HG02759 (cell line): ENCODE results near the gene EFCAB12.
"Not testable (repeated sequence)": the region's sequence is repeated elsewhere in the genome, so short reads cannot be mapped to it uniquely, and the experiment has no call there.

Experiments used
- ATAC-seq: cut with Tn5 transposase; IDR thresholded peaks from one replicate; pipeline ENCODE4 v1.9.1; 2021; ENCODE audit warnings: mild to moderate bottlenecking, moderate library complexity; ENCODE audit not compliant: unreplicated experiment

Gene EFCAB12

DNA sequence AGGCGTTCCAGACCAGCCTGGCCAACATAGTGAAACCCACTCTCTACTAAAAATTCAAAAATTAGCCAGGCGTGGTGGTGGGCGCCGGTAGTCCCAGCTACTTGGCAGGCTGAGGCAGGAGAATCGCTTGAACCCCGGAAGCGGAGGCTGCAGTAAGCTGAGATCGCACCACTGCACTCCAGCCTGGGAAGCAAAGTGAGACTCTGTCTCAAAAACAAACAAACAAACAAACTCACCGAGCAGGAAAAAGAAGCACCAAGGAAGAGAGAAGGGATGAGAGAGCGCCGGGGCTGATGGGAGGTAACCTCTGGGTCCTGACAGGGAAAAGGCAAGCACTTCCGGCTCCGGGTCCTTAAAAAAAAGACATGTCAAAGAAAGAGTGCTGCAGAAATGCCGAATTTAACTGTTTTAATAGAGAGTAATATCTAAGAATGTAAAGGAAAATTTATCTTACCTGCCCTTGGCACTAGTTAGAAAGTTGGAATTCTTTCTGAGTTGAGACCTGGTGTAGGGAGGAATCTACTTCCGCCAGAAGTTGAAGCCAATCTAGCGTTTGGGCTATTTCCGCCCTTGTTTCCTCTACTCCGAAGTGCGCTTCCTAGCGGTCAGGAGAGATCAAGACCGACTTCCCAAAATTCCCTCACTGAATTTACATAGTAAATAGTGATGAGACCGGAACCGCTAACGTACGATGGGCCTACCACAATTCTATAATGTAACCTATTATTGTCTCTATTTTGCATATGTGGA lies 29.1 kb downstream of the EFCAB12 start:
- ATAC-seq: peak; percentile 87

DNA sequence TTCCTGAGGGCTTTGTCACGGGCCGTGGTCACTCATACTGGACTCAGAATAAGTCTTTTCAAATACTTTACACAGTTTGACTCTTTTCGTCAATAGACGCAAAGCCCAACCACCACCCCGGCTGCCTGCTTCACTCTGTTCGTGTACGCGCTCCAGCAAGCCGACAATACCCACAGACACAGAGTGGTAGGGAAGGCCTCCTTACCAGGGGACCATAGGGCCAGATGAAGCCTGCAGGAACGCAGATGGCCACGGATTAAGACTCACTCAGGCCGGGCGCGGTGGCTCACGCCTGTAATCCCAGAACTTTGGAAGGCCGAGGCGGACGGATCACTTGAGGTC lies 29.7 kb downstream of the EFCAB12 start:
- ATAC-seq: peak; percentile 20

DNA sequence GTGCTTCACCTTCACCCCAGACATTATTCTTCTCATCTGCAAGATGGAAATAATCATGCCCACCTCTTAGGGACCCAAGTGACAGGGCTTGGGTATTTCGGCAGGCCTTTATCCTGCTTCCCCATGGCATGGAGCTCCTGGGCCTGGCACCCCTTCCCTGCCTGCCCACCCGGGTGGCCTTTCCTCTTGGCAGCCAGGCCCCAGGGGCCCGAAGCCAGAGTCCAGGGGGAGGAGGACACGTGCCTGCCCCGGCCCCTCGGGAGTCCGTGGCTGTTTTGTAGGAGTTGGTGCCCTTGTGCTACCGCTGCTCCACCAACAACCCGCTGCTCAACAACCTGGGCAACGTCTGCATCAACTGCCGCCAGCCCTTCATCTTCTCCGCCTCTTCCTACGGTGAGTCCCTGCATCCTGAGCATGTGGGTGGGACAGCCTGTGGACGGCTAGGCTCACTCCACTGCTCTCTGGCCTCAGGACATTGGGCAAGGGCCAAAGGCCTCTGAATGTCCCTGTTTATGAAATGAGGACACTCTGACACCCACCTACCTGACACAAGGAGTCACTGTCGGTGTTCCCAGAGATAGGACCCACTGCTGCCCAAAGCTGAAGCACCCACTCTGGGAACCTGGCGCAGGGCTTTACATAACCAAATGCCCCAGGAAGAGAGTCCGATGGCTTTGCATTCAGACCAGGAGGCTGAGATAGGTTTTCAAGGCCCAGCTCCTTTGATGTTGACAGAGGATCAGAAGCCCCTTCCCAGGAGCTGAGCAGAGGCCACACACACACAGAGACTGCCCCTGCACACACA lies 34.5 kb downstream of the EFCAB12 start:
- ATAC-seq: not testable (repeated sequence)

DNA sequence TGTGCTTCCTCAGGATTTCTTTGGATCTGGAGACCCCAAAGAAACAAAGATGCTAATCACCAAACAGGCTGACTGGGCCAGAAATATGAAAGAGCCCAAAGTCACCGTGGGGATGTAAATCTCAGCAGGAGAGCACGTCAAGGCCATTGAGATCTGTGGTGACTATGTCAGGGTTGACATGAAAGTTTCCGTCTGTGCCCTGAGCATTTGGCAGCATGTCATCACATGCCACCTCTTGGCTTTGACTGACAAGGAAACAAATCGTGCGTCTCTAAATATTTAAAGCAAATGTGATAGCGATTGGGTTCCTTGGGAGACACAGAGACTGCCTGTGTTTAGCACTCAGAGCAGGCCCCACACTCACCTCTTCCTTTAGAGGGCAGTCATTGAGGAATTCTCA lies 35.2 kb downstream of the EFCAB12 start:
- ATAC-seq: no peak

DNA sequence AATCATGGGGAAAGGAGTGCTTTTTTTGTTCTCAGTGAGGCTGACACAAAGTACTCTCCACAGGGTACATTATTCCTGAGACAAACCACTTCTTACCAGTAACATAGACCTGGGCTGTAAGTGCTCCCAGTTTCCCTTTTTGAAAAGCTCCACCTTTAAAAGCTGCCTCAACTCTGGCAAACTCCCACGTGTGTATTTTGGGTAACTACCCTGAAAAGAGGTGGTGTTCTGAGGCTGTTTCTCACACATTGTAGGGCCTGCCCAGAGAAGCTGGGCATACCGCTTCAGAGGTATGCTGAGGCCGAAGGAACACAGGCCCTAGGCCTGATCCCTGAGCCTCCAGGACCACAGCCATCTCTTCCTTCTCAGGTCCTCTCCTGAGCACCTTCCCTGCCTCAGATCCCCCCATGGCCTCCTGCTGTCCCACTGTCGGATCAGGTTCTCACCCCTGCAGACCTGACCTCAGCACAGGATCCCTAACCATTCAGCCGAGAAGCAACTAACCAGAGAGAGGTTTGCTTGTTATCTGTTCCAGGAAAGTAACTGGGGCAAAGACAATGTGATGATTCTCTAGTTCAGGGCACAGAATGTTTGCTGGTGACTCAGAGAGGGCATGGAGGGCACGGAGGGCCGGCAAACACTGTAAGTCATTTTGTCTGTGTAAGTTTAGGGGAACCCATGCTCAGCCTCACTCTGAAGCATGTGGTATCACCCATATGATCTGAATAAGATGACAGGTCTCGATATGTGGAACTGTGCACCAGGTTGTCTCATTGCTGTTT lies 36.1 kb downstream of the EFCAB12 start:
- ATAC-seq: not testable (repeated sequence)

DNA sequence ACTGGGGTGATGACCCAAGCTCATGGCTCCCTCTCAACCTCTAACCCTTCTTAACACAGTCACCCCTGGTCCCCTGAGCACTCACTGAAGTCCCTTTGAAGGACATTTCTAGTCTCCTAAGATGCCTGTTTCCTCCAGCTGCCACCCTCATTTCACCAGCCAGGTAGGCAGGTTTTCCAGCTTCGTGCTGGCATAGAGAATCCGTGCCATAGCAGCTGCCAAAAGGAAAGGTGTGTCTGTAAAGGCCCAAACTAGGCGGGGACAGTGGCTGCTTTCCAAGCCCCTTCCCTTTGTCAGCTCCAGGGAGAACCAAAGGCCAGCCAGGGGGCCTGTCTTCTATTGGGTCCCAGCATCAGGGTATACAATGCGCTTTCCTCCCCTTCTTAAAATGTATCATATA lies 36.9 kb downstream of the EFCAB12 start:
- not testable (repeated sequence) for ATAC-seq

DNA sequence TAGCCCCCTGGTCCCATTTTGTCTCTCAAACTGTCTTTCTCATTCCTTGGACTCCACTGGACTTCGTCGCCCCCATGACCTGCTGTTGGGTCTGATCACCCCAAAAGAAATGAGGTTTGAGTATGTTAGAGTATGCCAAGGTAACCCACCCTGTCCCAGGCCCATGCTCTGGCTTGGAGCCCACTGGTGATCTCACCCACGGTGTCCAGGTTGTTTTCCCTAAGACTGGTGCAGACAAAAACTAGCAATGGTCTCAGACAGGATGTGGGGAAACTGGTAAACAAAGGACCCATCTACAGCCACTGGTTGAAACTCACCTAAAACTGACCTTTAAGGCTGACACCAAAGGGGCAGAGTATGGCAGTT lies 38.9 kb downstream of the EFCAB12 start:
- ATAC-seq: no peak

DNA sequence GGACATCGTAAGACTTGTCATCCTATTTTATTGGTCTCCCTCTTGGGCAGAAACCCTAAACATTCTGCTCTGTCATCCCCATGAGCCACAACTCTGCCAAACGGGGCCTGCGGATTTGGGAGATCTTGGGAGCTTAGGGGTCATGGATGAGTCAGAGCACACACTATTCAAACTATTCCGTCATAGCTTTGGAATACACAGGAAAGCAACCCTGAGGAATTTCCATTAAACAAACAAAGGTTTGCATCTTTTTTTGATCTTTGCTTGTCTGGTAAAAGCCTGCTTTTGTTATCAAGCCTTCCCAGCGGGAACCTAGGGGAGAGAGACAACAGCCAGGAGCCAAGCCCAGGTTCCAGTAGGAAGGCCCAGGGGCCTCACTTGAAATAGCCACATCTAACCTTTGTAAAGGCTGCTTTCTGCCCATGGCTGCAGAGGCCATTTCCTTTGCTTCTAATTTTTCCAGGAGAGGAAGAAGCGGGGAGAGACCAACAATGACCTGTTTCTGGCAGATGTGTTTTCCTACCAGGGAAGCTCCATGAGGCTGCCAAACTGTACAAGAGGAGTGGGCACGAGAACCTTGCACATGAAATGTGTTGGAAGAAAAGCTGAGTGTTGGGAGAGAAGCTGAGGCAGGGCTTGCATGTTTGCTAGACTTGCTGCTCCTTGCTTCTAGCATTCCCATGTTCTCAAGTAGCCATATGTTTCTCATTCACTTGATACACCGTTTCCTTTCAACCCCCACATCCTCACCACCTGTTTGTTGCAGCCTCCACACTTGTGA lies 39.5 kb downstream of the EFCAB12 start:
- not testable (repeated sequence) for ATAC-seq

DNA sequence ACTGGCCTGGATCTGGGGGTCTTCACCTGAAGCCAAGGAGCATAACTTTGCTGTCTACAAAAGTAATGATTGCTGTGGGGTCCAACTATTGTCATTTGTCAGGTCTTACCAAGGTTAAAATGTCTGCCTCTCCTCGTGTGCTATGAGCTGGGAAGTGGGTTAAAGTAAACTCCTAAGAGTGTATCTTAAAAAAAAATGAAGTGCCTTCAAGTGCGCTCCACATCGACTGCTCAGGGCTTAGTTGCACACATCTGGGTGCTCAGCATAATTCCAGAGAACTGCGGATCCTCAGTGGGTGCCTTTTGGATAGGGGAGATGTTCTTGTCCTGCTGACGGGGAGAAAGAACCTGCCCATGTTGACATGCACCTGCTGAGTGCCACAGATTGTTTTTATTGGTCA lies 40.9 kb downstream of the EFCAB12 start:
- ATAC-seq: no peak

DNA sequence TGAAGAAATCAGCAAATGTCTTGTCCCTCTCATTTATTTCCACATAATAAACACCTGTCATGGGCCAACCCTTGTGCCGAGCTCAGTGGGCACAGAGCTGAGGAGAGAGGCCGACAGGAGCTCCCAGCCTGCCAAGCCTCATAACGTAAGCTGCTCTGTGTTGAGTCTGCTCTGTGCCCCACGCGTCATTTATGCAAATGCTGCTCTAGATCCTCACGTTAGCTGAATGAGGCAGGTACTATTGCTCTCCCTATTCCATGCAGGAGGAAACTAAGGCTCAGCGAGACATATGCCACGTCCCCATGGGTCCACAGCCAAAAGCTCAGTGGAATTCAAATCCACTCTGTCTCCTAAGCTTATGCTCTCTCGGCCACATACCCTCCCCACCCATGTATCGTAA lies 41.5 kb downstream of the EFCAB12 start:
- ATAC-seq: no peak

DNA sequence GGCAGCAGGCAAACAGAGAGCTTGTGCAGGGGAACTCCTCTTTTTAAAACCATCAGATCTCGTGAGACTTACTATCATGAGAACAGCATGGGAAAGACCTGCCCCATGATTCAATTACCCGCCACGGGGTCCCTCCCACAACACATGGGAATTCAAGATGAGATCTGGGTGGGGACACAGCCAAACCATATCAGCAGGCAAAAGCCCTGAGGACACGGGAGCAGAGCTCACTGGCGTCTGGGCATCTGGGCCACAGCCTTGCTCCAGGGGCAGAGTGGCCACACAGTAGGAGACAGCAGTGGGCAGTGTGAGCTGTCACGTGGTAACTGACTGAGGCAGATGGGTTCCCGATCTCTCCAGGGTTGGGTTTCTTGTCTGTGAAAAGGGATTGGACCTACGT lies 42.9 kb downstream of the EFCAB12 start:
- ATAC-seq: not testable (repeated sequence)

DNA sequence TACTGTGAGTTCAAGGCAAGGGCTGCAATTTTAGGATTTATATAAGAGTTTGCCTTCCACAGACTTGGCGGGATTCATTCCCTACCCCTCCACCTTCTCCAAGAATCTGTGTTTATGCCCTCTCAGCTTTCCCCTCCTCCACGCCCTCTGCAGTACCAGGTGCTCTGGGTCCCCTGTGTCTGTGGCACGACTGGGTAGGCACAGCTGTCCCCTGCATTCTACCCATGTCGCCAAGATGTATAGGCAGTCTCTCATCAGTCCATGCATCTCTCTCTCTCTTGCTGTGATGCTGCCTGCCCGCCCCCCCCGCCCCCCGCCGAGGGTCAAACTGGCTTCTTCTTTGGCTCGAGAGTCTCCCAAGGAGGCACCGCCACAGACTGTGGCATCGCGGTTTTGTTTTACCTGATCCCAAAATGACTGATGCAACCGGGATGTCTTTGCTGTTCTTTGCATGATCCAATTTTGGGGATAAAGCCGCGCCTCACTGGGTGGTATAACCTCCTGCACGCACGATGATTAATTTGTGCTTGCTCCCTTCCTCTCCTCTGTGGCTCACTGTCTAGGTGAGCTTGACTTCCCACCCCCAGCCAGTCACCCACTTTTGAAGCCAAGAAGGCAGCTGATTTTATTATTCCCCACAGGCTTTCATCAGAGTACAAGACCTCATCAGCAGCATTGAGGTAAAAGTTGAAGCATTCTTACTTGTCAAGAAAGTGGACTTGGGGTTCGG lies 43.7 kb downstream of the EFCAB12 start:
- ATAC-seq: no peak

DNA sequence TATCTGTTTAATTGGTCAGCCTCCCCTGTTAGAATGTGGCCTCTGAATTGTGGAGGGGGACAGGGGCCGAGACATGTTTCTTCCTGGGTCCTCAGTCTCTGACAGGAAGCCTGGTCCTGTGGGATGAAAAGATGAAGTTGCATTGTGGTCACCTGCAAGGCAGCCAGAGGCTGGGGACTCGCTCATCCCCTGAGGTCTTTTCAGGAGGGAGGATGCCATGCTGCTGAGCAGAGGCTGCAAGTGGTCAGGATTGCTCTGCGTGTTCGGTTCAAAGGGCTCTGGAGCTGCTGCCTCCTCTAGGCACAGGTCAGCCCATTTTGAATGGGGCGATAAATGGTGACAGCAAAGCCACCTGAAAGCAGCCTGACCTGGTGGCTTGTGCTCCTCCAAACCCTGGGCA lies 44.3 kb downstream of the EFCAB12 start:
- ATAC-seq: not testable (repeated sequence)

DNA sequence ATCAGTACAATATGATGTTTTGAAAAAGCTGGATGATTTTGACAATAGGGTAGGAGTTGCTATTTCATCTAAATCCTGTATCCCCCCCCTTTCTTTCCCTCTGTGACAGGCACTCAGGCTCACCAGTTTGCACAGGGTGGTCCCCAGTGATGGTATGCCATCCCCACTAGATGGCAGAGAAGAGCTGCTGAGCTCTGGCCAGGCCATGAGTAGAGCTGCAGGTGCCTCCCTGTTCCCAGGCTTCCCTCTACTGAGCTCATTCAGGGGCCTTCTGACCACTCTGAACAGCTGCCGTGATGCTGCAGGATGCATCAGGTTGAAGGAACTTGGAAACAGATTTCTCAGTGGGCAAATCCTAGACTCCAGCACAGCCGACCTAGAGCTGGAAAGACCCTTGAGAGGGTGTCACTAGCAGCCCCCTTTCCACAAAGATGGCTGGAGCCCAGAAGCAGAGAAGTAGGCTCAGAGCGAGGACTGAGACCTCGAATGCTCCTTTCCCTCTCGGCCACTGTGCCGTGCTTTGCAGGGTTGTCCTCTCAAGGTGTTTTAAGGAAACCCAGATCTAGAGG lies 45.1 kb downstream of the EFCAB12 start:
- peak; percentile 92 for ATAC-seq

DNA sequence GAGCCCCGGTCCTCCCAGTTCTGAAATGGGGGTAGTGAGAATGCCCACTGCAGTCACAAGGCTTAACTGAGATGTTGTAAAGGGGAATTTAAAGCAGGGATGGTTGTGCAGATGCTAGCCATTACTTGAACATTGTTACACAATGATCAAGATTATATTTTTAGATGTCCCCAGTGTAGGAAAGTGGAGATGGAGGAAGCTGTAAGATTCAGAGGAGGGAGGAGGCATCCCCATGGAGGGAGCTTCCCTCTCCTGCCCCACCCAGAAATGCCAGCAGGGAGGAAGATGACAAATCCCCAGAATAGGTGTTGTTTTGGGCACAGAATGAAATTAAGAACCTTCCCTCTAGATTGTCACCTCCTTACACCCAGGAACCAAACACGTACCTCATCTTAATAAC lies 46.1 kb downstream of the EFCAB12 start:
- no peak for ATAC-seq

DNA sequence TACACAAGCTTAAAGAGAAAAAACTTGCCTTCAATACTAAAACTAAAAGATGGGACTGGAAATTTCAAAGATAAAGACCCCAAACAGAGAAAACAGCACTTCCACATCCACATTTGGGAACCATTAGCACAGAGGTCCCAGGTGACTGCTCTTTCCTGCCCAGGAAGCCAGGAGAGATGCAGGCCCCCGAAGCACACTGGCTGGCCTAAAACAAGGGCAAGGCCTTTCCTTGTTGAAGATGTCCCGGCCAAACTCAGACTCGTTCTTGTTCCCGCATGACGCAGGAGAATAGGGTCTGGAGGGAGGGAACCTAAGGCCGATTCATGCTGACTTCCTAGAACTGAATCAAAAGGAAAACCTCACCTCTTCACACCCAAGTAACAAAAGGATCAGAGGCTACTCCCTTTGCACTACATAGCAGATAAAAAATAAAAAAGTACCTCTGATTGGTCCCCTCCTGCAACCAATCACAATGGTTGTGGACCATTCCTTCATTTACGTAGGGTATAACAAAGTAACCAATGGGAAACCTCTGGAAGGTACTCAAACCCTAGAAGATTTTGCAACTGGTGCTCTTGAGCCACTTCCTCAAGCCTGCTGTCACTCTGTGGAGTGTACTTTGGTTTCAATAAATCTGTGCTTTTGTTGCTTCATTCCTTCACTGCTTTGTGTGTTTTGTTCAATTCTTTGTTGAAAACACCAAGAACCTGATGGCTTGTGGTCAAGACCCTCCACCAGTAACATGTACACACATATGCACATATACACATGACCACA lies 48.7 kb downstream of the EFCAB12 start:
- no peak for ATAC-seq

DNA sequence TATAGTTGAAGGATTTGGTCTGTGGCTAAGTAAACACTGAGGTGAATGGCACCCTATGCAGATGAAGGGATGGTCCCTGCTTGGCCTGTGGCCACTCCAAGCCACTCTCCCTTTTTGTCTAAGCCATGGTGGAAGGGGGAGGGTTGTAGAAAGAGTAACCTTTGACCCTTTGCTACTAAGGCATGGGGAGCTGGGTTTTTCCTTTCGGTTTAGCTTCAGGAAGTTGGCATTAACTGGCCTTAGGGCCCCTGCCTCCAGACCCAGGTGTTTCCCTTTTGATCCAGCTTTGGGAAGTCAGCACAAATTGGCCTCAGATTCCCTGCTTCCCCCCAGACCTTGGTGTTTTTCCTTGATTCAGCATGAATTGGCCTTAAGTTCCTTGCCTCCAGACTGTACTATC lies 49.5 kb downstream of the EFCAB12 start:
- no peak for ATAC-seq

DNA sequence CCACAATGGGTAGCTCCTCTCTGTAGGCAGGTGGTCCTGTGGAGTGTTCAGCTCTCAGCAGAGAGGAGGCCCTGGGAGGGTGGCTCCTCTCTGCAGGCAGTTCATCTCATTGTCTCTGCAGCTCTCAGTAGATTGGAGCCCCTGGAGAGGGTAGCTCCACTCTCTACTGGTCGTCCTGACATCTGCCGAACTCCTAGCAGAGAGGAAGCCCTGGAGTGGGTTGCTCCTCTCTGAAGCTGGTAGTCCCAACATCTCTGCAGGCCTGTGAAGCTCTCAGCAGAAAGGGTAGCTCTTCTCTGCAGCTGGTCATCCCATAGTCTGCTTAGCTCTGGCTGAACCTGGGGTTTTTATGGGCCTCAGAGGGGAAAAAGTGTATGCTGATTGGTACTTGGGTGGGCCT lies 50.8 kb downstream of the EFCAB12 start:
- ATAC-seq: no peak

DNA sequence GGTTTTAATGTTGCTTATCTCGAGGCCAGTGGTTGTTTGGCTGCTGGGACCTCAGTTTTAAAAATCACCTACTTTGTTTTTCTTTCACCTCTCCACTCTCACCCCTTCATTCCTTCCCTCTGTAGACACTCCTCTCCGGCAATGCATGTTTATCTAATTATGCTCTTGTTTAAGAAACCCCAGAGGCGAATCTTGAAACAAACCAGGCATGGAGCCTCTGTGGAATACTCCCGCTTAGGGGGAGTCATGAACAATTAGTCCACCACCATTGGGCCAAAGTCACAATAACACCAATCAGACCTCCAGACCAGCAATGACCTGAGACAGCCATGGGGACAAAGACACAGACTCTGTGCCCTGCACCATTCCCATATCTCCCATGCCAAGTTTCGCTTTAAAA lies 53.3 kb downstream of the EFCAB12 start:
- ATAC-seq: no peak
